Esophagus mucosa (tissue), 1 donor: ENCODE data around the gene KIF15. TPM values are rescaled to one million over a fixed set of nuclear protein-coding genes. Genes with fewer than 3 reads are reported as not detected.
"Not testable (repeated sequence)": the region's sequence is repeated elsewhere in the genome, so short reads cannot be mapped to it uniquely, and the experiment has no call there.

ENCODE experiments used
- ATAC-seq: fragments of 200-7000 bp; cut with Tn5 transposase; one replicate; pipeline ENCODE4 v1.9.1; 2020
- total RNA-seq: library from RNA; stranded (reverse); gene quantifications from one replicate; pipeline ENCODE4 v1.2.4, GENCODE V29; 2023
- donor health status: DM: yes; HTN: yes; CAD: no.

Gene KIF15
- total RNA-seq, result 7.3 TPM

DNA sequence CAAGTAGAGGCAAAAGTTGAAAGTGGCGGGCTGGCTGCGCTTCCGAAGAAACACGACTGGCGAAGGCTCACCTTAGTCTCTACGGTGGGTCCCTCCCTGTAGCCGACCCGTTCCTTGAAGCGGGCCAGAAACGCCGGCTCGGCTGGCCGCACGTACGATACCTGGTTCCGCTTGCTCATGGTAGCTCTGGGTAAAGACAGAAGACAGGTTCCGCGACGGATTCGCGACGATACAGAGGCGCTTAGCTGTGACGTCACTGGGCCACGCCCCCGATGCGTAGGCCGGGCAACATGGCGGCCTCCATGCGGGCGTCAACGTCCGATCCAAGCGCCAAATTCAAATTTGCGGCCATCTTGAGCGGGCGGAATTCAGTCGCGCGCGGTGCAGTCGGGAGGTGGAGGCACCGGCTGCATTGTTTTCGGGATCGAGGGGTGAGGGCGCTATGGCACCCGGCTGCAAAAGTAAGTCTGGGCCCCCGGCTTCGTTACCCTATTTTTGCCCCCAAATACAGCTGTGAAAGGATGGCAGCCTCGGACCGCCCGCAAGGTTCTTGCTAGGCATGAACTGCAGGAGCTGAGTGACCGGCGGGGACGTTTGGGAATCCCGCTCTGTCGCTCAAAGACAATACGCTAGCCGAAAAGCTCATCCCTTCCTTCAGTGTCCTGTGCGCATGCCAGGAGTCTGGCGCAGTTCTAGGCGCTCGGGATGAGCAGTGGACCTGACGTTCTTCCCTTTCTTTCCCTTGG, at the start of gene KIF15, which contains the start of gene KIAA1143:
KIF15 (plus strand) TSS at position 371 of the 746 bp plus-strand sequence; CDS start at position 443, 72 bp downstream.
KIAA1143 (minus strand) TSS at position 196 of the 746 bp plus-strand sequence; CDS start at position 179, 17 bp downstream.
- peak; percentile 100 for ATAC-seq

GRCh38 chr3:44712455-44713075, 49.0 kb upstream of the KIF15 start, which contains the start of gene ZNF502:
Gene ZNF502, plus strand, starts transcription at chr3:44712660. Its CDS starts 7,602 bp downstream, at chr3:44720262.
- peak; percentile 92 for ATAC-seq

DNA sequence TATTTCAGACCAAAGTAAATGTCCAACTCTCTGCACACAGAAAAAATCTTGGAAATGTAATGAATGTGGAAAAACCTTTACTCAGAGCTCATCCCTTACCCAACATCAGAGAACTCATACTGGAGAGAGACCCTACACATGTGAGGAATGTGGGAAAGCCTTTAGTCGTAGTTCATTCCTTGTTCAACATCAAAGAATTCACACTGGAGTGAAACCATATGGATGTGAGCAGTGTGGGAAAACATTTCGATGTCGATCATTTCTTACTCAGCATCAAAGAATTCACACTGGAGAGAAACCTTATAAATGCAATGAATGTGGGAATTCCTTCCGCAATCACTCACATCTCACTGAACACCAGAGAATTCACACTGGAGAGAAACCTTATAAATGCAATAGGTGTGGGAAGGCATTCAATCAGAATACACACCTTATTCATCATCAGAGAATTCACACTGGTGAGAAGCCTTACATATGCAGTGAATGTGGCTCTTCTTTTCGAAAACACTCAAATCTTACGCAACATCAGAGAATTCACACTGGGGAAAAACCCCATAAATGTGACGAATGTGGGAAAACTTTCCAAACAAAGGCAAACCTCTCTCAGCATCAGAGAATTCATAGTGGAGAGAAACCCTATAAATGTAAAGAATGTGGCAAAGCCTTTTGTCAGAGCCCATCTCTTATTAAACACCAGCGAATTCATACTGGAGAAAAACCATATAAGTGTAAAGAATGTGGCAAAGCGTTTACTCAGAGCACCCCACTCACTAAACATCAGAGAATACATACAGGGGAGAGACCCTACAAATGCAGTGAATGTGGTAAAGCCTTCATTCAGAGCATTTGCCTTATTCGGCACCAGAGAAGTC, 40.1 kb upstream of the KIF15 start:
- ATAC-seq, result no peak

DNA sequence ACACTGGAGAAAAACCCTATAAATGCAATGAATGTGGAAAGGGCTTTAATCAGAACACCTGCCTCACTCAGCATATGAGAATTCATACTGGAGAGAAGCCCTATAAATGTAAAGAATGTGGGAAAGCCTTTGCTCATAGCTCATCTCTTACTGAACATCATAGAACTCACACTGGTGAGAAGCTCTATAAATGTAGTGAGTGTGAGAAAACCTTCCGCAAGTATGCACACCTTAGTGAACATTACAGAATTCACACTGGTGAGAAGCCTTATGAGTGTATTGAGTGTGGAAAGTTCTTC, 39.5 kb upstream of the KIF15 start:
- no peak for ATAC-seq

- ATAC-seq, result peak; percentile 100
Measured at GRCh38 chr3:44729384-44729910, 32.1 kb upstream of the KIF15 start, which contains the start of gene ZNF501. Gene ZNF501, plus strand, starts transcription at chr3:44729635. Its CDS starts 4,787 bp downstream, at chr3:44734422.

DNA sequence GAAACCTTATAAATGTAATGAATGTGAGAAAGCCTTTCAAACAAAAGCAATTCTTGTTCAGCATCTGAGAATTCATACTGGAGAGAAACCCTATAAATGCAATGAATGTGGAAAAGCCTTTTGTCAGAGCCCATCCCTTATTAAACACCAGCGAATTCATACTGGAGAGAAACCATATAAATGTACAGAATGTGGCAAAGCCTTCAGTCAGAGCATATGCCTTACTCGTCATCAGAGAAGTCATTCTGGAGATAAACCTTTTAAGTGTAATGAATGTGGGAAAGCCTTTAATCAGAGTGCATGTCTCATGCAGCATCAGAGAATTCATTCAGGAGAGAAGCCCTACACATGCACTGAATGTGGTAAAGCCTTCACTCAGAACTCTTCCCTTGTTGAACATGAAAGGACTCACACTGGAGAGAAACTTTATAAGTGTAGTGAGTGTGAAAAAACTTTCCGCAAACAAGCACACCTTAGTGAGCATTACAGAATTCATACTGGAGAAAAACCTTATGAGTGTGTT, 26.9 kb upstream of the KIF15 start:
- ATAC-seq, result no peak

GRCh38 chr3:44761101-44761423, 532 bp upstream of the KIF15 start:
- no peak for ATAC-seq

DNA sequence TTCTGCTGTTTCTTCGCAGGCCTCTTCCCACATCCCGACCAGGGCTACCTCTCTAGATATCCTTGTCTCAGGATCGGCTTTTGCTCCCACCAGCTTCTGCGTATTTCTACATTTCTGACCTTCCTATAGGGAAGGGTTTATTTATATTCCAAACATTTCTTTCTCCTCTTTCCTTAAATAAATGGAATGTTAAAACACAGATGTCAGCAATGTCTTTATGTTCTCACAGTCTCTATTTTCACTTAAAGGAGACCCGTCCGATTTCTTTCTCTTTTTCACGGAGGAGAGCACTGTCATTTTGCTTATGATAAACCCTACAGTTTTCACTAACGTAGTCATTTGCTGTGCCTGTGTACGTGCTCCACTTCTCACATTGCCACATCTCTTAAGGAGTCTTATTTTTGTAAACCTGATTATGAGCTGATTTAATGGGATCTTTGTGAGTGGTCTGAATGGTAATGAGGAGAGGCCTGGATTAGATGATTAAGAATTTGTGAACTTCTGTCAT, 630 bp downstream of the KIF15 start:
- no peak for ATAC-seq

DNA sequence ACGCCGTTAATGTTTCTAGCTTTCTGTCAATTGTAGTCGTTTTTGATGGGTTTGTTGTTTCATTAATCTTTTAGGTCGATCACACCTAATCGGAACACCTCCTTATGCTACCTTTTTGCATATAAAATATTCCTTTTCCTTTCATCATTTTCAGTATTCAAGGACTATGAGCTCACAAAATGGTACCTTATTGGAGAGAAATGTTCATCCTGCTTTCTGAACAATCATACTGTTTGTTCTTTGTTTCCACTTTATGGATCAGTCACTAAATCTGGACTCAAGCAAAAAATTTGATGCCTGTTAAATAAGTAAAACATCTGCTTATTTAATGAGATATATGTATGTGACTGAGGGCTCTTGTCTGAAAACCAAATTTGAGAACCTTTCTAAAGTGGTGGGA, 1.1 kb downstream of the KIF15 start:
- ATAC-seq, result no peak

- no peak for ATAC-seq
Measured at GRCh38 chr3:44764248-44764647, 2.7 kb downstream of the KIF15 start.

GRCh38 chr3:44771424-44772098, 10.0 kb downstream of the KIF15 start:
- no peak for ATAC-seq

DNA sequence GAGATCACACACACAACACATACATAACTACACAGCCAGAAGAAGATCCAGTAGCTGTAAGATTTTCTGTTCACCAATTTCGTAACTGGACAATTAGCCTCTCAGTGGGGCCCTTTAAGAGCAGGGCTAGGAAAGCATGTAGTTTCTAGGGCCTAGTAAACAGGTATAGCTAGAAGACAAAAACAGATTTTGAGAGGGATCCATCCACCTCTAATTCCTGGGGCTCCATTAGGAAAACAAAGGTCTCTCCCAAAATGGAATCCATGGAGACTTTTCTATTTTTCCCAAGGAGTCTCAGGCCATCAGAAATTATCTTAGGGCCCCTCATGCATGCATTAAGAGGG, 10.5 kb downstream of the KIF15 start:
- ATAC-seq, result no peak

DNA sequence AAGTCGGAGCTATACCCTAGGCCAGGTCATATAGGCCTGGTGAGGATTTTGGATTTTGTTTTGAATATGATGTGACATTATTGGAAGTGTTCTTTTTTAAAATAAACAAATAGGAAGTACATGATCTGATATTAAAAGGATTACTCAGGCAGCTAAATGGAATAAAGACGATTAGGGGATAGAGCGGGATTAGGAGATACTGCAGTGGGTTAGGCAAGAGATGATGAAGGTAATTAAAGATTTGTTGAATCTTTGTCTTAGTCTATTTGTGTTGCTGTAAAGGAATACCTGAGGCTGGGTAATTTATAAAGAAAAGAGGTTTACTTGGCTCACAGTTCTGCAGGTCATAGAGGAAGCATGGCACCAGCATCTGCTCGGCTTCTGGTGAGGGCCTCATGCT, 21.3 kb downstream of the KIF15 start:
- no peak for ATAC-seq

GRCh38 chr3:44795197-44795596, 33.6 kb downstream of the KIF15 start:
- ATAC-seq, result no peak

DNA sequence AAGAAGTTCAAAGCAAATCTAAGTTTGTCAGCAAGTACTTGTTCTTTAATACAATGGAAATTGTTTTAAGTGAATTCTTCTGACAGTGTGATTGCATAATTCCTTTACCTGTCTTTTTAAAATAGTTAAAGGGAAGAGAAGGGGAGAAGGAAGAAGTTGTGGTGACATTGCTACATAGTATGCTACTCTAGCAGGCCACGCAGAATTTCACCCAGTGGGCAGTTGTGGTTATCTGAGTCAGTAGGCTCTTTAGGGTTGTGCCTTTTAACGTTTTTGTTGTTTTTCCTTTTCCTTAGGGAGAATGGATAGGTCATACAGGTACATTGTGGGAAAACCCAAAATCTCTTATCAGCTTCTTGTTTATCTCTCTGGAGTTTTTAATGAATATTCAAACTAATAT, 40.4 kb downstream of the KIF15 start:
- no peak for ATAC-seq

DNA sequence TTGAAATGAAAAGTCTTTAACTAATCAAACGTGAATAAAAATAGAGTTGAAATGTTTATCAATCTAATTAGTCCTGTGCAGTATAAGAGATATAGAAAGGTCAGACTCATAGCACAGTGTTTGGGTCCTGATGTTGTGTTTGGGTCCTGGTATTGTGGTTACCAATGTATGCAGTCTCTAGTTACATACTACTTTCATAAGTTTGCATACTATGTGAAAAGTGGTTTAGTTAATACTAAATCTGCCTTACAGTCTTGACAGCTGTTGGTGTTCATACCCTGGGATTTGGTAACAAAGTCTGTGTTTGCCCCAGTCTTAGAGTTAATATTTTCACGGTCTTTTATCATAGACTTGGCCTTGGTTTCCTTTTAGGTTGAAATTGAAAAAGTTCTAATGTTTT, 41.7 kb downstream of the KIF15 start:
- no peak for ATAC-seq

- no peak for ATAC-seq
Measured at GRCh38 chr3:44805960-44806359, 44.4 kb downstream of the KIF15 start.

- ATAC-seq, result no peak
Measured at GRCh38 chr3:44814751-44815150, 53.2 kb downstream of the KIF15 start.

- ATAC-seq, result not testable (repeated sequence)
Measured at GRCh38 chr3:44816334-44816733, 54.7 kb downstream of the KIF15 start.

DNA sequence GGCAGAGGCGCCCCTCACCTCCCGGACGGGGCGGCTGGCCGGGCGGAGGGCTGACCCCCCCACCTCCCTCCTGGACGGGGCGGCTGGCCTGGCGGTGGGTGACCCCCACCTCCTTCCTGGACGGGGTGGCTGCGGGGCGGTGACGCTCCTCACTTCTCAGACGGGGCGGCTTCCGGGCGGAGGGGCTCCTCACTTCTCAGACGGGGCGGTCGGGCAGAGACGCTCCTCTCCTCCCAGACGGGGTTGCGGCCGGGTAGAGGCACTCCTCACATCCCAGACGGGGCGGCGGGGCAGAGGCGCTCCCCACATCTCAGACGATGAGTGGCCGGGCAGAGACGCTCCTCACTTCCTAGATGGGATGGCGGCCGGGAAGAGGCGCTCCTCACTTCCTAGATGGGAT, 59.6 kb downstream of the KIF15 start:
- not testable (repeated sequence) for ATAC-seq

DNA sequence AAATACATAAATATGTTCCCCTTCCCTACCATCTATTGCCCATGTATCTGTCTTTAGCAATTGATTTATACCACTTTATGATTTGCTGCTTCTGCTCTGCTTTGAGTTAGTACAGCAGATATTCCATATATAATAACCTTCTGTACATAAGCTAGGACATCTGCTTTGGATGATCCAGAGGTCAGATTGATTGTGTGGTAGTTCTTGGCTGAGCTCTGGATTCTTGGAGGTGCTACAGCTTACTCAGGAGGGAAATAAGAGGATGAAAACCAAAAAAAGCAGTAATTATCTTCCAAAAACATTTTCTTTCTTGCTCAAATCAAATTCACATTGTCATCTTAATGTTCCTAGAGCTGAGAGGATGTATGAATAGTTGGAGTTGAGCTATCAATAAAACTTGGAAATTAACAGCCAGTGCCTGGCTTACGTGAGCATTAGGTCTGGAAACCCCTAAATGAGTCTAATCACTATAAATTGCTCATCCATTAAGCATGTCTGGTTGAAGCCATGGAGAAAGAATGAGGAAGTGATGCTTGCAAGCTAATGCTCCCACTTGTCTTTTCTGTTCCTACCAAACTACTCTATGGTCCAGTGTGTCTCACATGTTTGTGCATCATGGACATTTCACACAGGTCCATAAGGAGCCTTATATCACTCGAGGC, 63.8 kb downstream of the KIF15 start:
- ATAC-seq, result no peak

GRCh38 chr3:44827196-44827595, 65.6 kb downstream of the KIF15 start:
- no peak for ATAC-seq
